Prostate gland (tissue), 2 donors: ENCODE data around the gene BPIFB3.

ENCODE experiments used
- CTCF ChIP-seq, 4 experiments: fragments of 200-600 bp in 2 of 4; fragments of 450-650 bp in 2 of 4; sonication (generic) in 2 of 4; IDR thresholded peaks; 1 replicate in 3 of 4; 2 replicates in 1 of 4; pipeline ENCODE4 v1.5.1; 2016 to 2019; ENCODE audit warnings: antibody characterized with exemption in 4 of 4, mild to moderate bottlenecking in 2 of 4, moderate library complexity in 2 of 4
- POLR2A ChIP-seq: fragments of 450-650 bp; IDR thresholded peaks from one replicate; pipeline ENCODE4 v1.6.1; 2016; ENCODE audit warnings: antibody characterized with exemption, mild to moderate bottlenecking
- POLR2AphosphoS5 ChIP-seq: sonication (generic); formaldehyde crosslinking; IDR thresholded peaks from one replicate; pipeline ENCODE4 v1.6.1; 2017; ENCODE audit warnings: antibody characterized with exemption

GRCh38 chr20:33112547-33113386 is 59.1 kb downstream of the BPIFB3 start:
- TF ChIP-seq POLR2A (no peak), CTCF (IDR thresholded peaks at IDR 0.05) (no peak), POLR2AphosphoS5 (no peak)
